ENCODE results near the gene ANKLE2.
"Not testable (repeated sequence)": the region's sequence is repeated elsewhere in the genome, so short reads cannot be mapped to it uniquely, and the experiment has no call there.

Gene ANKLE2

DNA sequence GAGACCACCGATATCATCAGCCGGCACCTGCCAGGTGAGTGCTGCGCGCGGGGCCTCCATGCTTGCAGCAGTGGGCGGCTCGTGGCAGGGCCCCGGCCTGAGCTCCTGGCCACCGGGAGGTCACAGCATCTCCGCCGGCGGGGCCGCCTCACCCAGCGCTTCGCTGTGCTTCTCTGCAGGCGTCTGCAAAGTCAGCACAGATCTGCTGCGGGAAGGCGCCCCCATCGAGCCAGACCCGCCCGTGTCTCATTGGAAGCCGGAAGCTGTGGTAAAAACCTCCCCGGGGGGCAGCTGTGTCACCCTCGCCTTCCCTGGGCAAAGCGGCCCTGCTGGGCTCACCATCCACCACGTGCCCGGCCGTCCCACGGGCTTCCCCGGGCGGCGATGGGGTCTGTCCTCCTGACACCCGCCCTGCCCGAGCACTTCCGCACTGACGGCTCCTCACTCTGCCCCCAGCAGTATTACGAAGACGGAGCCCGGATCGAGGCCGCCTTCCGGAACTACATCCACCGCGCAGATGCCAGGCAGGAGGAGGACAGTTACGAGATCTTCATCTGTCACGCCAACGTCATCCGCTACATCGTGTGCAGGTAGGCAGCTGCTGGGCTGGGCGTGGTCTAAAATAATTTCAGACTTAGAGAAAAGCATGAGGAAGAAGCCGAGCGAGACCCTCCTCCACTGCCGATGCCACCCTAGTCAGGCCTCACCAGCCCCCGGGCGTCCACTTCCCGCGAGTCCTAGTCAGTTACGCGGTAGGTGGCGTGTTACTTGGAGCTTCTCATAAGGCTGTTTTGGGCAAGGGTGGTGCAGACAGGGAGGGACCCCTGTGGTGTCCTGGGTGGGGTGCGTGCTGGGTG is 43.9 kb downstream of the ANKLE2 start:
- no peak for DNase-seq

DNA sequence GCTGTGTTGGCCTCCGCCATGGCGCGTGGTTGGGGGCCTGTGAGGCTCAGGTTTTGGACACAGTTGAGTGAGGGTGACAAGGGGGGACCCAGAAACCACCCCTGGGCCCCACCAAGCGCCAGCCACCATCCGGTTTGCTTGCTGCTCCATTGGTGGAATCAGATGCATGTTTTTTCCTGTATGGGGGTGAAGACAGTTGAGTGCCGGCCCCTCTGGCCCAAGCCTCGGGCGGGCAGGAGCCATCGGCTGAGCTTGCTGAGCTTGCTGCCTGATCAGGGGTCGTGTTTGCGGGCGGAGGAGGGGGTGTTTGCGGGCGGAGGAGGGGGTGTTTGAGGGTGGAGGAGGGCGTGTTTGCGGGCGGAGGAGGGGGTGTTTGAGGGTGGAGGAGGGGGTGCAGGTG is 44.6 kb downstream of the ANKLE2 start:
- no peak for DNase-seq

DNA sequence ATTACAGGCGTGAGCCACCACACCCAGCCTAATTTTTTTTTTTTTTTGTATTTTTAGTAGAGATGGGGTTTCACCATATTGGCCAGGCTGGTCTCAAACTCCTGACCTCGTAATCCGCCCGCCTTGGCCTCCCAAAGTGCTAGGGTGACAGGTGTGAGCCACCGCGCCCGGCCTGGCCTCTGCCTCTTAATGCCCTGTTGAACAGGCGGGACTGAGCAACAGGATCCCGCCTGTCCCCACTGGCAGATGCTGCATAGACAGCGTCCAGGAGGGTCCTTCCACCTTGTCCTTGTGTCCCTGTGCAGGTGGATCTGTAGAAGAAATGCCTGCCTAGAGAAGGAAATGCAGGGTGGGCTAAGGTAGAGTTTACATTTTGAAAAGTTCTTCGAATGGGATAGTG is 45.3 kb downstream of the ANKLE2 start:
- no peak for DNase-seq

DNA sequence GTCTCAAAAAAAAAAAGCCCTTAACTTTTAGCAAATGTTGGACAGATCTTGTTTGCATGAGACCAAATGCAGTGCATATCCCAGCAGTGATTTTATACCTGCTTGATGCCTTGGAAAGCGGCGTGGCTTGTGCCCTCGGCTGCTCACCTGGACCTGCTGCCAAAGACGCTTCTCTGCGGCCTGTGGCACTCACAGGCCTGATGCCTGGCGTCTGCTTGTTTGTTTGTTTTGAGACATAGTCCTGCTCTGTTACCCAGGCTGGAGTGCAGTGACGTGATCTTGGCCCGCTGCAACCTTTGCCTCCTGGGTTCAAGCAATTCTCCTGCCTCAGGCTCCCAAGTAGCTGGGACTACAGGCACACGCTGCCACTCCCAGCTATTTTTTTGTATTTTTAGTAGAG is 45.8 kb downstream of the ANKLE2 start:
- no peak for DNase-seq

DNA sequence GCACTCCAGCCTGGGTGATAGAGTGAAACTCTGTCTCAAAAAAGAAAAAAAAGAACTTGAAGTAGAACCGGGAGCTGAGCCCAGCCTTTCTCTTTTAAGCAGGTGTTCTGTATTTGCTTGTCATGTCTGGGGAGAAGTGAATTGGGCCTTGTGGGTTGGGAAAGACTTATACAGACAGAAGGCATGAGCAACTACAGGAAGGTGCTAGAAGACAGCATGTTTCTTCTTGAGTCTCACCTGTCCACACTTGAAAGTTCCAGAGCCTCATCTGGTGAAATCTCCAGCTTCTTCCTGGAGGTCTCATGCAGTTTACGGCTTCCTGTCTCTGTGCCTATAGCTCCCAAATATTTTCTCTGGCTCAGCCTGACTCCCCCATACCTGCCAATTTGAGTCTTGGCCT is 48.5 kb downstream of the ANKLE2 start:
- DNase-seq = no peak

DNA sequence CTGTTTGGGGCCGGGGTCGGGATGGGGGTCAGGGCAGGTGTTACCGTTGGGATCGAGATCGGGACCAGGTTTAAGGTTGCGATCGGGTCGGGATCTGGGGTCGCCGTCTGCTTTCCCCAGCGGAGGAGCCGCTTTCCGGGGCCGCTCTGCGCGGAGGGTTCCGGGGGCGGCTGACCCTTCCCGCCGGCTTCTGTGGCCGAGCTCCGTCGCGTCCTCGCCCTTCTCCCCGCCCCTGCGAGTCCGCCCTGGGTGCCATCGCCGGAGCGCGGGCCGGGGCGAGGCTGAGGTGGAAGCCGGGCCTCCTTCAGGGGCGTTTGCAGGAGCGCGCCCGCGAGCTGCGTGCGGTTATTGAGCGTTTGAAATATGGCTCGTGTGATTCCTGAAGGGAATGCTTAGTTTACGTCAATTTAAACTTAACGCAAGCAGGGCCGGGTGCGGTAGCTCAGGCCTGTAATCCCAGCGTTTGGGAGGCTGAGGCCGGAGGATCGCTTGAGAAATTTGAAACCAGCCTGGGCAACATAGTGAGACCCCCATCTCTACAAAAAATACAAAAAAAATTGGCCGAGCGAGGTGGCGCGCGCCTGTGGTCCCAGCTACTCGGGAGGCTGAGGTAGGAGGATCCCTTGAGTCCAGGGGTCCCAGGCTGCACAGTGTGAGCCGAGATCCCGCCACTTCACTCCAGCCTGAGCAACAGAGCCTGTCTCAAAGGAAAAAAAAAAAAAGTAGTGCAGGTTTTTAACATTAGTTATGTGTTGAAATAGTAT is 50.4 kb downstream of the ANKLE2 start:
- peak; percentile 7 for DNase-seq

DNA sequence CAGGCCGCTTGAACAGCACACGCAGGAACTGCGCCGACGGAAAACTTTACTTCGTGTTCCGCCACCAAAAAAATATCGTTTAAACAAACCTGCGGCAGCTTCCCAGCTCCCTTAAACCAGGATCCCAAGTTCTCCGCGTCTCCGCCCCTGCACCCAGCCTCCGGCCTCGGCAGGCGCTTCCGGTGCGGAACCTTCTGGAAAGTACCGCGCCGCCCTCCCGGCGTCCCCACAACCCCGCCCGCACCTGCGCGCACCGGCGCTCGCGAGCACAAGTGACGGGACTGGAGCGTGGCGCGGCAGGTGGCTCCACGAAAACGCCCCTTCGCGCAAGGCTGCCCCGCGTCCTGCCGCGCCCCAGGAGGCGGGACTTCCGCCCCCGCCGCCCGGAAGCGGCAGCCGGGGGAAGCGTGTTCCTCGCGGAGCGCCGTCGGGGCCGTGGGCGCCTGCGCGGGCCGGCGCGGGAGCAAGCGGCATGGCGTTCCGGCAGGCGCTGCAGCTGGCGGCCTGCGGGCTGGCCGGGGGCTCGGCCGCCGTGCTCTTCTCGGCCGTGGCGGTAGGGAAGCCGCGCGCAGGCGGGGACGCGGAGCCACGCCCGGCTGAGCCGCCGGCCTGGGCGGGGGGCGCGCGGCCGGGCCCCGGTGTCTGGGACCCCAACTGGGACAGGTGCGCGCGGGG is 51.1 kb downstream of the ANKLE2 start, which contains the start of gene PGAM5:
Gene PGAM5 (plus strand): TSS at position 438 of the 675 bp plus-strand sequence. CDS start 35 bp downstream, at position 473.
- DNase-seq = peak; percentile 96

DNA sequence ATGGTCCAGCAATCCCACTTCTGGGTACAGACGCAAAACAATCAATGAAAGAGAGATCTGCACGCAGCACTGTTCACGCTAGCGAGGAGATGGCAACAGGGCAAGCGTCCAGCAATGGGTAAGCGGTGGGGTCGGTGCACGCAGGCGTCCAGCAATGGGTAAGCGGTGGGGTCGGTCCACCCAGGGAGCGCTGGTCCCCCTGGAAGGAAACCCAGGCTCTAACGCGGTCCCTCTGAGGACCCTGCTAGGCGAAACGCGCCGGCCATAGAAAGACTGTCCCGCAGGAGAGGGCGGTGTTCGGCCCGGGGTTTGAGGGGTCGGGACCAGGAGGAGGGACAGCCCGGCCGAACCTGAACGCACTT is 51.6 kb downstream of the ANKLE2 start:
- no peak for DNase-seq

DNA sequence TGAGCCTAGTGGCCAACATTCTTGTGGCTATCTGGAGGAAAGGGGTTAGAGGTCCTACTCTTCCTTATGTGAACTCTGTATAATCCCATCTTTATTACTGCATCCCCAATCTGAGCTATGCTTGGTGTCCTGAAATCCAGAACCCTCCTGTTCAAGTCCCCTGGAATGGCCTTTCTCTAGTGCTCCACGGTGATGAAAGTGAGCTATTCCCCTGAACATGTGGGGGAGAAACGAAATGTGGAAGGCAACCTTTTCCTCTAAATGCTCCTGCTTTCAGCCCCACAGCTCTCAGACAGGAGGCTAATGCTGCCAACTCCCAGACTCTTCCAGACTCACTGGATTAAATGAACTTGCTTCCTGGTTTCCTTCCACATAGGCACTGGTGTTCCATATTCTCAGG is 53.5 kb downstream of the ANKLE2 start:
- no peak for DNase-seq

DNA sequence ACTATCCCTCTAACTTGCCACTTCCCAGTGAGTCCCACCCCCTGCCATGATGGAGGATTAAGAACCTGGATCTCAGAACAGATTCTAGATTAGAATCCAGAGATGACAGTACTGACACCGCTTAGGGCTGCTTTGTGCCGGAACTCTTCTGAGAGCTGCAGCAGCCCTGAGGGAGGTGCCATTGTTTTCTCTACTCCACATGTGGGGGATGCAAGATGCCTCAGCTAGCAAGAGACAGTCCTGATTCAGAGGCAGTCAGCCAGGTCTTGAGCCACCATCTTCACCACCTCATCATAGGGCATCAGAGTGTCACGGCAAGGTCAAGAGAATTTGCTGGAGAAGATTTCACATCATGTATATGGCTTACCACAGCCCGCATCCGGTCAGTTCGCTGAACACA is 54.4 kb downstream of the ANKLE2 start:
- DNase-seq = no peak

DNA sequence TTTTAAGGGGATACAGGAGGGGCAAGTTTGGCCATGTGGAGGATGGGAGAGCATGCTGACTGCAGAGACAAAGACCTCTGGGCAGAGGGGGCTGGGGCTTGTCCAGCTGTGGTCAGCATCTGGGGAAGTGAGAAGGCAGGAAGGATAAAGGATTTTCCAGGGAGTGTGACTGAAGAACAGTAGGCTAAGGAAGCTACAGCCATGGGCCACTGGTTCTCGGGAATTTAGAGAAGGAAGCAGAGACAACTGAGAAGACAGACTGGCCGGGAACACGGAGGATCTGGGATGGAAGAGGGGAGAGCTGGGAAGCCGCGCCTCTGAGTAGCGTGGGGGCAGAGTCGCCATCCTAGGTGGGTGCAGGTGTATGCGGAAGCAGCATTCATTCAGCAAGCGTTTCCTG is 58.0 kb downstream of the ANKLE2 start:
- DNase-seq = no peak

DNA sequence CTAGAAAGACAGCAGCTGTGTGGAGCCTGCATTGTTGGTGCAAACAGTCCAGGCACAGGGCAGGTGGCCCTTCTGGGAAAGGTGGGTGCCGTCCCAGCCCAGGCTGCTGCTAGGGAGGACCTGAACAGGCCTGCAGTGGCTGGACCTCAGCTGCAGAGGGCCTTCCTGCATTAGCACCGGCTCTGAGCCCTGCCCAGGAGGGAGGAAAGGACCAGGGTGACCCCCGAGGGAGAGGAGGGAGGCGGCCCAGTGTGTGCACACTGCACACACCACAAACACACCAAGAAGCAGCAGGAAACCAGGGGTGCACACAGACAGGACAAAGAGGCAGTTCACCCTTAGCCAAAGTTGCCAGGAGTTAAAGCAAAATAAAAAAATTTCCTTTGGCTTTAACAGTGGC is 59.0 kb downstream of the ANKLE2 start:
- DNase-seq = no peak

DNA sequence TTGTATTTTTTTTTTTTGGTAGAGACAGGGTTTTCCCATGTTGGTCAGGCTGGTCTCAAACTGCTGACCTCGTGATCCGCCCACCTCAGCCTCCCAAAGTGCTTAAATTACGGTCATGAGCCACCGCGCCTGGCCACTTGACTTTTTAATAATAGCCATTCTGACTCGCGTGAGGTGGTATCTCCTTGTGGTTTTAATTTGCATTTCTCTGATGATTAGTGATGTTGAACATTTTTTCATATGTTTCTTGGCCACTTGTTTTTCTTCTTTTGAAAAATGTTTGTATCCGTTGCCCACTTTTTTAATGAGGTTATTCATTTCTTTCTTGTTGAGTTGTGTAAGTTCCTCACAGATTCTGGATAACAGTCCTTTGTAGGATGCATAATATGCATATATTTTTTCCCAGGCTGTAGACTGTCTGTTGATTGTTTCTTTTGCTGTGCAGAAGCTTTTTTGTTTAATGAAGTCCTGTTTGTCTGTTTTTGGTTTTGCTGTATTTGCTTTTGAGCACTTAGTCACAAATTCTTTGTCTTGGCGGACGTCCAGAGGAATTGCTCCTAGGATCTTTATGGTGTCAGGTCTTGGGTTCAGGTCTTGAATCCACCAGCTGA is 61.3 kb downstream of the ANKLE2 start:
- no peak for DNase-seq

DNA sequence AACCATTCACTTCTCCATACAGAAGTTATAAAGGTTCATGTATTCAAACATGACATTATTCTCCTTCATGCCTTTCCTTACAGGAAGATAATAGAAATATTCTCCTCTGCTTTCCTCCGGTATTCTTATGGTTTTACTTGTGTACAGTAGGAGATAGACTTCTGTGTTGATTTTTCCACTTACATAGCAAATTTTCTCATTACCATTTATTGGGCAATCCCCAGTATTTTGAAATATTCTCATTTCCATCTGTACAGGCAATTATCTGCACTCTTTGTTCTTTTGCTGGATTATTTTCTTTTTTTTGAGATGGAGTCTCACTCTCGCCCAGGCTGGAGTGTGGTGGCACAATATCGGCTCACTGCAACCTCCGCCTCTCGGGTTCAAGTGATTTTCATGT is 63.3 kb downstream of the ANKLE2 start:
- DNase-seq = no peak

DNA sequence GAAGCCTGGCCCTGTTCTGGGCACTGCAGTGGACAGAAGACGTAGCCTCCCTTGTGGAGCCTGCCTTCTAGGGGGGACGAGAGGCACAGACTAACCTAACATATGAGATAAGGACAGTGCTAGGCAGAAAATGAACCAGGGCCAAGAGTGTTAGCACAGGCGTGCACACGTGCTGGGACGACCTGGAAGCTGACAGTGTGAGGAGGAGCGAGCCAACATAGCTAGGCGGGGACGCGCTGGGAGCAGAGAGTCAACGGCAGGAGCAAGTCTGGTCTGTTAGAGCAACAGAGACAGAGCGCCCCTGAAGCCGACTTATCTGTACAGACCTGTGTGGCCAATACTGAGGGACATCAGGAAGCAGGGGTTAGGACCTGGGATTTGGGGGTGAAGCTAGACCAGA is 66.2 kb downstream of the ANKLE2 start:
- DNase-seq = no peak

DNA sequence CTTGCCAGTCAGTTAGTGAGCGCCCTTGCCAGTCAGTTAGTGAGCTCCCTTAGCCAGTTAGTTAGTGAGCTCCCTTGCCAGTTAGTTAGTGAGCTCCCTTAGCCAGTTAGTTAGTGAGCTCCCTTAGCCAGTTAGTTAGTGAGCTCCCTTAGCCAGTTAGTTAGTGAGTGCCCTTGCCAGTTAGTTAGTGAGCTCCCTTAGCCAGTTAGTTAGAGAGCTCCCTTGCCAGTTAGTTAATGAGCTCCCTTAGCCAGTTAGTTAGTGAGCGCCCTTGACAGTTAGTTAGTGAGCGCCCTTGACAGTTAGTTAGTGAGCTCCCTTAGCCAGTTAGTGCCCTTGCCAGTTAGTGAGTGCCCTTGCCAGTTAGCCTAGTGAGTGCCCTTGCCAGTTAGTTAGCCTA is 66.7 kb downstream of the ANKLE2 start:
- DNase-seq = not testable (repeated sequence)

DNA sequence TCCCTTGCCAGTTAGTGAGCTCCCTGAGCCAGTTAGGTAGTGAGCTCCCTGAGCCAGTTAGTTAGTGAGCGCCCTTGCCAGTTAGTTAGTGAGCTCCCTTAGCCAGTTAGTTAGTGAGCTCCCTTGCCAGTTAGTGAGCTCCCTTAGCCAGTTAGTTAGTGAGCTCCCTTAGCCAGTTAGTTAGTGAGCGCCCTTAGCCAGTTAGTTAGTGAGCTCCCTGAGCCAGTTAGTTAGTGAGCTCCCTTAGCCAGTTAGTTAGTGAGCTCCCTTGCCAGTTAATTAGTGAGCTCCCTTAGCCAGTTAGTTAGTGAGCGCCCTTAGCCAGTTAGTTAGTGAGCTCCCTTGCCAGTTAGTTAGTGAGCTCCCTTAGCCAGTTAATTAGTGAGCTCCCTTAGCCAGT is 69.6 kb downstream of the ANKLE2 start:
- not testable (repeated sequence) for DNase-seq

DNA sequence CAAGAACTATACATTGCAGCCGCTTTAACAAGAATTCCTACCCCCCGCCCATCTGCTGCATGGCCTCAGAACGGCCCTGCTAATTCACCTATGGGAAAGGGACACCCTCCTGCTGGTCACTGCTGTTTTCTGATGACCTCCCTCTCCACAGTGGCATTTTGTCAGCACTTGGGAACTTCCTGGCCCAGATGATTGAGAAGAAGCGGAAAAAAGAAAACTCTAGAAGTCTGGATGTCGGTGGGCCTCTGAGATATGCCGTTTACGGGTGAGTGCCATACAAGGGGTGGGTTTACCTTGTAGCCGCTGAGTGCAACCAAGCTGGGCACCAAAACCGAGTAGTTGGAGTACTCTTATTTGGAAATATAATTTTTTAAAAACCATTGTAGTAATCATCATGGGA is 71.5 kb downstream of the ANKLE2 start:
- DNase-seq = no peak

DNA sequence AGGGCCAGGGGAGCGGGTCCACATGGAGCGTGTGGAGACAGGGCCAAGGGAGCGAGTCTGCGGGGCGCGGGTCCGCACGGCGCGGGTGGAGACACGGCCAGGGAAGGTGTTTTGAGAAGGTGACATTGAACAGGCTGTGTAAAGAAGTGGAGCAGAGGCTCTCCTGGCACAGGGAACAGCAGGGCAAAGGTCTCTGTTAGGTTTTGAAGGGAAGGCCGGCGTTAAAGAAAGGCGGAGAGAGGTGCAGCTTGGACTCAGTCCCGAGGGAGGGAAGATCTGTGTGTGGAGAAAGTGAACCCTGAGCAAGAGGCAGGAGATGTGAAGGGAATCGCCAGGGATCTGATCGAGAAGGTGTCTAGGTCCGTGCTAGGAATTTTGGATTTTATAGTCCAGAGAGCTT is 72.4 kb downstream of the ANKLE2 start:
- no peak for DNase-seq

DNA sequence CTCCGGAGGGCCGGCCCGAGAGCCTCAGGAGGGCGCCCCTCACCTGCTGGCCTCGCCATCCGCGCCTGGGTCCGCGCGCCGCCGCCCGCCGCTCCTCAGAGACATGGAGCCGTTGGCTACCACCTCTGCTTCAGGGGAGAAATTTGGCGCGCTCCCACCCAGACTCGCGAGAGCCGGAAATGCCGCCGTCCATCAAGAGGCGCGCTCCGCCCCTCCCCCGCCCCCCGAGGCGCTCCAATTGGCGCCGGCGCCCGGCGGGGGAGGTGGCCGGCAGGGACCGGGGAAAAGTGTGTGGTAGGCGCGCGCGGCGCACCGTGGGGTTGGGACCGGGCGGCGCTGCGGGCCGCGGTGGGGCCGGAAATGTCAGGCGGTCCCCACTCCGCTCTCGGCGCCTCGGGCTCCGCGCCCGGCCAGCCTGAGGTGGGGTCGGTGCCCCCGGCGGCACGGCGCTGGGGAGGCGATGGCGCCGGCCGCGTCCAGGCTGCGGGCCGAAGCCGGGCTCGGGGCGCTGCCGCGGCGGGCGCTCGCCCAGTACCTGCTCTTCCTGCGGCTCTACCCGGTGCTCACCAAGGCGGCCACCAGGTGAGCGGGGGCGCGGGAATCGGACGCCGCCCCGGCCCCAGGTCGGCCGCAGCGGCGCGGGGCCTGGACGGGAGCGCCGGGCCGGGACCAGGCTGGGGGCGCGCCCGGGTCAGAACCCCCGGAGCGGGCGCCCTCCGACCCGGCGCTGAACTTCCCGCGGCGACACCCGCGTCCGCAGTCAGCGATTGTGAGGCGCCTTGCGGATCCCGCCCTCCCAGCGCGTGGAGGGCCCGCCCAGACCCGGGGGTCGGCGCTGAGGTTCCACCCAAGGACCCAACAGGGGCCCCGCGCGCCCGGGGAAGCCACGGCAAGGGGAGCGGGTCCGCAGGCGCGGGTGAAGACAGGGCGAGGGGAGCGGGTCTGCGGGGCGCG is 74.1 kb downstream of the ANKLE2 start, which contains the start of the genes POLE and PXMP2:
Gene POLE (minus strand): TSS at position 132 of the 954 bp plus-strand sequence. CDS start 27 bp downstream, at position 105.
Gene PXMP2 (plus strand): TSS at position 377 of the 954 bp plus-strand sequence. CDS start 84 bp downstream, at position 461.
- DNase-seq = peak; percentile 95

DNA sequence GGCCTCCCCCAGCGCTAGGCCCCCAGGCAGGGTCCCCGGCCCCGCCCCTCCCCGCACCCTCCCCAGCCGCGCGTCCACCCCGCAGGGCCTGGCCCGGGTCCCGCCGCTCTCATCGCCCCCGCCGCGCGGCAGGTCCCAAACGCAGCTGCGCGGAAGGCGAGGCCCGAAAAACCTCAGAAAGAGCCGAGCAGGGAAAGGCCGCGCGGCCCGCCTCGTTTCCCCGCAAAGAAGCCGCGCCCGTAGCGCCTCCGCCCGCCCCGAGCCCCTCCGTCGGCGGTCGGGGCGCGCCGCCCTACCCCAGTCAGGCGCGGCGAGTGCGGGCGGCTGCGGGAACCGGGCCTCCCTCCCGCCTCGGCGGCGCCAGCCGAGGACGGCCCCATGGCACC is 74.8 kb downstream of the ANKLE2 start:
- DNase-seq = no peak

DNA sequence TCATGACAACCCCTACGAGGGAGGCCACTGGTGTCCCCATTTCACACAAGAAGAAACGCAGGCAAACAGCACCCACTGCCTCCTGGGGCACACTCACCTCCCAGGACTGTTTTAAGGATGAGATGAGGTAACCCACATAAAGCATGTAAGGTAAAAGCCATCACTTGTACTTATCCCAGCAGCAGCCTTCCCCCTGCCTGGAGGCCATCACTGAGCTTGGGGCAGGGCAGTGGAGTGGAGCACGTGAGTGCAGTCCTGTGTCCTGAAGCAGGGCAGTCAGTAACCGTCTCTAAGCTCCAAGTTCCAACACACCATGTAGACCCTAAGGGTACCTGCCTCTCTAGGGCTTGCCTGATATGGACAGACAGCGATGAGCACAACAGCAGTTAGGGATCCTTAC is 76.2 kb downstream of the ANKLE2 start:
- no peak for DNase-seq
